Measurements from ENCODE around the gene GOLGA6L2.

GOLGA6L2 gene

DNA sequence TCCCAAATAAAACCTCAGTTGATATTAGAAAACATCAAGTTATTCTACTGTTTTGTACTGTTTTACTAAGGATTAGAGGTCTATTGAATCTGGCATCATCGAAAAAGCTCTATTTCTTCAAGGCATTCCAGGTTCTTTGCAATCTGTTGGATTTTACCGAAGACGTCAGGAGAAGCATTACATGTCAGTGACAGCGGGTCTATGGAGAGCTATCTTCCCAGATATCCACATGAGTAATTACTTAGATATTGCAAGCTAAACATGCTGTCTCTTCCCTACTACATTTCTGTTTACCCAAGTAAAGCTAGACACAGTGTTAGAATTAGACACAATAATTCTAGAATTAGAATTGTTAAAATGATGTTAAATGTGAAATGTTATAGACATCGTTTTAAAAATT lies 10.8 kb upstream of the GOLGA6L2 start:
- H3K4me1 ChIP-seq (ENCODE audit: control insufficient read depth in 1 of 2, insufficient read depth in 2 of 2, low read length in 2 of 2) = no peaks in the 10 kb centered on the region

GRCh38 chr15:23446215-23447106 lies 582 bp downstream of the GOLGA6L2 start:
- Histone ChIP-seq H3K4me1 (ENCODE audit: control insufficient read depth in 1 of 2, insufficient read depth in 2 of 2, low read length in 2 of 2) (no peaks in the 10 kb centered on the region), H3K9ac (ENCODE audit: low read depth in 1 of 2, low read length in 2 of 2) (no peak overlapping the region), H3K27me3 (ENCODE audit: control insufficient read depth in 1 of 2, insufficient read depth in 2 of 2, low read length in 2 of 2) (no peaks in the 10 kb centered on the region)

More for the DNA sequence above, 10.8 kb upstream of the GOLGA6L2 start:
- no peak overlapping the region for H3K27ac ChIP-seq (ENCODE audit: low read depth, low read length)
- H3K27me3 ChIP-seq (ENCODE audit: control insufficient read depth in 1 of 2, insufficient read depth in 2 of 2, low read length in 2 of 2) = no peaks in the 10 kb centered on the region
- H3K36me3 ChIP-seq (ENCODE audit: control insufficient read depth in 1 of 2, insufficient read depth in 2 of 2, low read length in 2 of 2) = no peaks in the 10 kb centered on the region
- no peak overlapping the region for H3K9ac ChIP-seq (ENCODE audit: low read depth in 1 of 2, low read length in 2 of 2)
- no peak overlapping the region for H3K4me3 ChIP-seq (ENCODE audit: low read depth in 1 of 2, low read length in 2 of 2)
- H3K9me3 ChIP-seq (ENCODE audit: control insufficient read depth in 1 of 2, low read length in 2 of 2) = no peaks in the 10 kb centered on the region

DNA sequence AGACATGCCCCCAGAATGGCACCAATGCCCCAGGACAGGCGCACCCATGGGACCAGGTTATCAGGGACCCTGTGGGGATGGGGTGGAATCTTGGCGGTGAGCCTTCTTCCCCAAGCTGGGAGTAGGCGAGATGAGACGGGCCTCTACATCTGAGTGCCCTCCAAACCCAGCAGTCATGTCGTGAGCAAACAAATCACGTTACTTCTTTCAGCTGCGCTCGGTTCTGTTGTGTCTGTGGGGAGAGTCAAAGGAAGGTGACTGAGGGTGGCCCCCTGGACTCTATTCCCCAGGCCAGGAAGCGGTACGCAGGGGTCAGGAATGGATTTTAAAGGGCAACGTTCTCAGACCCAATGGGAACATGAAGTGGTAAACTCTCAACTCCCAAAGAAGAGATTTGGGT lies 2.8 kb downstream of the GOLGA6L2 start:
- Histone ChIP-seq H3K36me3 (ENCODE audit: control insufficient read depth in 1 of 2, insufficient read depth in 2 of 2, low read length in 2 of 2) (no peaks in the 10 kb centered on the region), H3K27ac (ENCODE audit: low read depth, low read length) (no peak overlapping the region)

More at GRCh38 chr15:23446215-23447106, 582 bp downstream of the GOLGA6L2 start:
- Histone ChIP-seq H3K9me3 (ENCODE audit: control insufficient read depth in 1 of 2, low read length in 2 of 2) (no peaks in the 10 kb centered on the region), H3K4me3 (ENCODE audit: low read depth in 1 of 2, low read length in 2 of 2) (no peak overlapping the region), H3K36me3 (ENCODE audit: control insufficient read depth in 1 of 2, insufficient read depth in 2 of 2, low read length in 2 of 2) (no peaks in the 10 kb centered on the region), H3K27ac (ENCODE audit: low read depth, low read length) (no peak overlapping the region)

GRCh38 chr15:23441204-23441603 lies 5.8 kb downstream of the GOLGA6L2 start:
- H3K27me3 ChIP-seq (ENCODE audit: control insufficient read depth in 1 of 2, insufficient read depth in 2 of 2, low read length in 2 of 2) = no peaks in the 10 kb centered on the region
- no peak overlapping the region for H3K4me3 ChIP-seq (ENCODE audit: low read depth in 1 of 2, low read length in 2 of 2)
- H3K9ac ChIP-seq (ENCODE audit: low read depth in 1 of 2, low read length in 2 of 2) = no peak overlapping the region
- H3K4me1 ChIP-seq (ENCODE audit: control insufficient read depth in 1 of 2, insufficient read depth in 2 of 2, low read length in 2 of 2) = no peaks in the 10 kb centered on the region
- no peak overlapping the region for H3K27ac ChIP-seq (ENCODE audit: low read depth, low read length)
- no peaks in the 10 kb centered on the region for H3K36me3 ChIP-seq (ENCODE audit: control insufficient read depth in 1 of 2, insufficient read depth in 2 of 2, low read length in 2 of 2)
- no peaks in the 10 kb centered on the region for H3K9me3 ChIP-seq (ENCODE audit: control insufficient read depth in 1 of 2, low read length in 2 of 2)

More for the DNA sequence above, 2.8 kb downstream of the GOLGA6L2 start:
- Histone ChIP-seq H3K27me3 (ENCODE audit: control insufficient read depth in 1 of 2, insufficient read depth in 2 of 2, low read length in 2 of 2) (no peaks in the 10 kb centered on the region), H3K4me1 (ENCODE audit: control insufficient read depth in 1 of 2, insufficient read depth in 2 of 2, low read length in 2 of 2) (no peaks in the 10 kb centered on the region), H3K4me3 (ENCODE audit: low read depth in 1 of 2, low read length in 2 of 2) (no peak overlapping the region), H3K9ac (ENCODE audit: low read depth in 1 of 2, low read length in 2 of 2) (no peak overlapping the region), H3K9me3 (ENCODE audit: control insufficient read depth in 1 of 2, low read length in 2 of 2) (no peaks in the 10 kb centered on the region)

DNA sequence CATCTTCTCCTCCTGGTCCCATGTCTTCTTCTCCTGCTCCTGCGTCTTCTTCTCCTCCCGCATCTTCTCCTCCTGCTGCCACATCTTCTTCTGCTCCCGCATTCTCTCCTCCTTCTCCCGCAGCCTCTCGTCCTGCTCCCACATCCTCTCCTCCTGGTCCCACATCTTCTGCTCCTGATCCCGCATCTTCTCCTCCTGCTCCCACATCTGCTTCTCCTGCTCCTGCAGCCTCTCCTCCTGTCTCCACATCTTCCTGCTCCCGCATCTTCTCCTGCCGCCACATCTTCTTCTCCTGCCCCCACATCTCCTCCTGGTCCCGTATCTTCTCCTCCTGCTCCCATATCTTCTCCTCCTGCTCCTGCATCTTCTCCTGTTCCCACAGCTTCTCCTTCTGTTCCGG lies 6.4 kb downstream of the GOLGA6L2 start:
- no peak overlapping the region for H3K4me3 ChIP-seq (ENCODE audit: low read depth in 1 of 2, low read length in 2 of 2)
- H3K36me3 ChIP-seq (ENCODE audit: control insufficient read depth in 1 of 2, insufficient read depth in 2 of 2, low read length in 2 of 2) = no peaks in the 10 kb centered on the region
- no peak overlapping the region for H3K27ac ChIP-seq (ENCODE audit: low read depth, low read length)
- H3K27me3 ChIP-seq (ENCODE audit: control insufficient read depth in 1 of 2, insufficient read depth in 2 of 2, low read length in 2 of 2) = no peaks in the 10 kb centered on the region
- no peak overlapping the region for H3K9ac ChIP-seq (ENCODE audit: low read depth in 1 of 2, low read length in 2 of 2)
- no peaks in the 10 kb centered on the region for H3K4me1 ChIP-seq (ENCODE audit: control insufficient read depth in 1 of 2, insufficient read depth in 2 of 2, low read length in 2 of 2)
- H3K9me3 ChIP-seq (ENCODE audit: control insufficient read depth in 1 of 2, low read length in 2 of 2) = no peaks in the 10 kb centered on the region

DNA sequence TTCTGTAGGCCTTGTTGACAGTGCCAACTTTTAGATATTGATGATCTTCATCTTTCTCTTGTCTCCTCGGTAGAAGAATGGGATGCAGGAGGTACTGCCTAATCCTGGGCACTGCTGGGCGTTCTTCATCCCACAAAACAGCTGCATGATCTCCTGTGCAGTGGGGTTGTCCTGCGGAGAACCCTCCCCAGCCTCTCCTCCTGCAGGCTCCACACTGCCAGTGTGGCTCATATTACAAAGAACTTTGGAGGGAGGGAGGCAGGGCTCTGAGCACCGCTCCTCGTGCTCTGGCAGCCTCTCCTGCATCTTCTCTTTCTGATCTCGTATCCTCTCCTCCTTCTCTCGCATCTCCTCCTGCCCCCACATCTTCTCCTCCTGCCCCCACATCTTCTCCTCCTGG lies 7.5 kb downstream of the GOLGA6L2 start:
- Histone ChIP-seq H3K27me3 (ENCODE audit: control insufficient read depth in 1 of 2, insufficient read depth in 2 of 2, low read length in 2 of 2) (no peaks in the 10 kb centered on the region), H3K27ac (ENCODE audit: low read depth, low read length) (no peak overlapping the region), H3K36me3 (ENCODE audit: control insufficient read depth in 1 of 2, insufficient read depth in 2 of 2, low read length in 2 of 2) (no peaks in the 10 kb centered on the region), H3K4me3 (ENCODE audit: low read depth in 1 of 2, low read length in 2 of 2) (no peak overlapping the region), H3K4me1 (ENCODE audit: control insufficient read depth in 1 of 2, insufficient read depth in 2 of 2, low read length in 2 of 2) (no peaks in the 10 kb centered on the region), H3K9me3 (ENCODE audit: control insufficient read depth in 1 of 2, low read length in 2 of 2) (no peaks in the 10 kb centered on the region), H3K9ac (ENCODE audit: low read depth in 1 of 2, low read length in 2 of 2) (no peak overlapping the region)

DNA sequence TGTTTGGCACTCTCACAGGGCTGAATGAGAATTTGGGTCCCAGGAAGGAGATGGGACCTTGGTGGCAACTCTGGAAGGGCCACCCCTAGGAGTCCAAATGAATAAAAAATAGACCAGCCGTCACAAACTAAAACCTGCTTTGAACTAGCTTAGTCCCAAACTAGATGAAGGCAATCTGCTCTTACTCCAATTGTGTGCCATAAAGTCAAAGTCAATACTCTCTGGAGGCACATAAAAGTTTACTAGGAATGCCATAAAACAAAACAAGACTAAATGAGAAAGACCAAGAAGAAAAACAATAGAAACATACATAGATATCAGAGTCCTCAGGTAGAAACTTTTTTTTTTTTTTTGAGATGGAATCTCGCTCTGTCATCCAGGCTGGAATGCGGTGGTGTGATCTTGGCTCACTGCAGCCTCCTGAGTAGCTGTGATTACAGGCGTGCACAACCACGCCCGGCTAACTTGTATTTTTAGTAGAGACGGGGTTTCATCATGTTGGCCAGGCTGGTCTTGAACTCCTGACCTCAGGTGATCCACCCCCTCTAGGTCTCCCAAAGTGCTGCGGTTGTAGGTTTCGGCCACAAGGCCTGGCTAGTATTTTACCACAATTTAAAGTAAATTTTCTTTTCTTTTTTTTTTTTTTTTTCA lies 8.1 kb downstream of the GOLGA6L2 start:
- Histone ChIP-seq H3K9ac (ENCODE audit: low read depth in 1 of 2, low read length in 2 of 2) (no peak overlapping the region), H3K27ac (ENCODE audit: low read depth, low read length) (no peak overlapping the region), H3K36me3 (ENCODE audit: control insufficient read depth in 1 of 2, insufficient read depth in 2 of 2, low read length in 2 of 2) (no peaks in the 10 kb centered on the region), H3K4me3 (ENCODE audit: low read depth in 1 of 2, low read length in 2 of 2) (no peak overlapping the region), H3K9me3 (ENCODE audit: control insufficient read depth in 1 of 2, low read length in 2 of 2) (no peaks in the 10 kb centered on the region), H3K27me3 (ENCODE audit: control insufficient read depth in 1 of 2, insufficient read depth in 2 of 2, low read length in 2 of 2) (no peaks in the 10 kb centered on the region), H3K4me1 (ENCODE audit: control insufficient read depth in 1 of 2, insufficient read depth in 2 of 2, low read length in 2 of 2) (no peaks in the 10 kb centered on the region)

DNA sequence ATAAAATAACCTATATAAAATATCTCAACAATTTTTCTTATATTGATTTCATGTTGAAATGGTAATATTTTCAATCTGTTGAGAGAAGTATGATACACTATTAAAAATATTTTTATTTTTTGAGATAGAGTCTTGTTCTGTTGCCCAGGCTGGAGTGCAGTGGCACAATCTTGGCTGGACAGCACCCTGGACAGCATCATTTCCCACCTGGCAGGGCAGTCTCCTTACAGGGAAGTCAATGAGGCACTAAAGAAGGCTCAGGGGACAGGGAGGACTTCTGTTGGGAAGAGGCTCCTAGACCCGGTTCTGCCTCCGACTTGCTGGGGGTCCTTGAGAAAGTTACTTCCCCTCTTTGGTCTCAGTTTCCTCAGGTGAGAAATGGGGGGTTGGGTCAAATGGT lies 9.4 kb downstream of the GOLGA6L2 start:
- H3K4me3 ChIP-seq (ENCODE audit: low read depth in 1 of 2, low read length in 2 of 2) = no peak overlapping the region
- no peaks in the 10 kb centered on the region for H3K36me3 ChIP-seq (ENCODE audit: control insufficient read depth in 1 of 2, insufficient read depth in 2 of 2, low read length in 2 of 2)
- H3K27ac ChIP-seq (ENCODE audit: low read depth, low read length) = no peak overlapping the region
- no peaks in the 10 kb centered on the region for H3K9me3 ChIP-seq (ENCODE audit: control insufficient read depth in 1 of 2, low read length in 2 of 2)
- no peaks in the 10 kb centered on the region for H3K27me3 ChIP-seq (ENCODE audit: control insufficient read depth in 1 of 2, insufficient read depth in 2 of 2, low read length in 2 of 2)
- no peak overlapping the region for H3K9ac ChIP-seq (ENCODE audit: low read depth in 1 of 2, low read length in 2 of 2)
- no peaks in the 10 kb centered on the region for H3K4me1 ChIP-seq (ENCODE audit: control insufficient read depth in 1 of 2, insufficient read depth in 2 of 2, low read length in 2 of 2)

GRCh38 chr15:23437146-23437545 lies 9.9 kb downstream of the GOLGA6L2 start:
- Histone ChIP-seq H3K27ac (ENCODE audit: low read depth, low read length) (no peak overlapping the region), H3K9ac (ENCODE audit: low read depth in 1 of 2, low read length in 2 of 2) (no peak overlapping the region), H3K9me3 (ENCODE audit: control insufficient read depth in 1 of 2, low read length in 2 of 2) (no peaks in the 10 kb centered on the region), H3K27me3 (ENCODE audit: control insufficient read depth in 1 of 2, insufficient read depth in 2 of 2, low read length in 2 of 2) (no peaks in the 10 kb centered on the region), H3K4me3 (ENCODE audit: low read depth in 1 of 2, low read length in 2 of 2) (no peak overlapping the region), H3K4me1 (ENCODE audit: control insufficient read depth in 1 of 2, insufficient read depth in 2 of 2, low read length in 2 of 2) (no peaks in the 10 kb centered on the region), H3K36me3 (ENCODE audit: control insufficient read depth in 1 of 2, insufficient read depth in 2 of 2, low read length in 2 of 2) (no peaks in the 10 kb centered on the region)

- Histone ChIP-seq H3K4me3 (ENCODE audit: low read depth in 1 of 2, low read length in 2 of 2) (no peak overlapping the region), H3K4me1 (ENCODE audit: control insufficient read depth in 1 of 2, insufficient read depth in 2 of 2, low read length in 2 of 2) (no peaks in the 10 kb centered on the region), H3K27me3 (ENCODE audit: control insufficient read depth in 1 of 2, insufficient read depth in 2 of 2, low read length in 2 of 2) (no peaks in the 10 kb centered on the region), H3K9me3 (ENCODE audit: control insufficient read depth in 1 of 2, low read length in 2 of 2) (no peaks in the 10 kb centered on the region), H3K27ac (ENCODE audit: low read depth, low read length) (no peak overlapping the region), H3K9ac (ENCODE audit: low read depth in 1 of 2, low read length in 2 of 2) (no peak overlapping the region), H3K36me3 (ENCODE audit: control insufficient read depth in 1 of 2, insufficient read depth in 2 of 2, low read length in 2 of 2) (no peaks in the 10 kb centered on the region)
Observed at GRCh38 chr15:23436421-23436820, 10.6 kb downstream of the GOLGA6L2 start.

All from duodenal mucosa (tissue), 2 donors.